Adrenal gland (tissue), 12 donors: ENCODE results near the gene HELZ. TPM values are rescaled to one million over a fixed set of nuclear protein-coding genes. Genes with fewer than 3 reads are reported as not detected.

Experiments used
- DNase-seq, 7 donors: peaks; one replicate each; pipeline ENCODE4 v3.0.0-alpha.2; 2019 to 2020
- H3K27ac ChIP-seq, 5 donors: fragments of 200-600 bp; sonication (generic) in 4 of 5; 1 replicate in 3 of 5; 2 replicates in 2 of 5; pipeline versions ENCODE4 v1.5.1 to v1.8.0; 2016 to 2020; ENCODE audit warnings: mild to moderate bottlenecking in 1 of 5
- H3K27me3 ChIP-seq: fragments of 200-600 bp; 2 replicates; pipeline ENCODE4 v1.8.0; 2021
- H3K36me3 ChIP-seq, 2 donors: fragments of 200-600 bp; replicated peaks in 1 of 2; 1 replicate in 1 of 2; 2 replicates in 1 of 2; pipeline versions ENCODE4 v1.5.1 to v1.8.0; 2018 to 2022
- H3K4me1 ChIP-seq, 2 donors: fragments of 200-600 bp; replicated peaks in 1 of 2; 1 replicate in 1 of 2; 2 replicates in 1 of 2; pipeline versions ENCODE4 v1.5.1 to v1.8.0; 2018 to 2021
- H3K4me3 ChIP-seq, 4 donors: fragments of 200-600 bp; sonication (generic) in 3 of 4; one replicate each; pipeline ENCODE4 v1.5.1; 2016 to 2018
- H3K9me3 ChIP-seq, 3 donors: fragments of 200-600 bp; sonication (generic) in 1 of 3; replicated peaks in 1 of 3; 1 replicate in 2 of 3; 2 replicates in 1 of 3; pipeline versions ENCODE4 v1.5.1 to v1.8.0; 2016 to 2021
- POLR2A ChIP-seq, 2 donors: fragments of 450-650 bp; IDR thresholded peaks; one replicate each; pipeline ENCODE4 v1.6.1; 2017; ENCODE audit warnings: antibody characterized with exemption in 2 of 2, mild to moderate bottlenecking in 2 of 2, moderate library complexity in 1 of 2
- WGBS, 4 donors: extraction: QIAGEN DNeasy Blood & Tissue Kit in 2 of 4; methylation state at CpG; one replicate each; pipeline versions ENCODE4 v1.1.5 to v1.1.7; 2013 to 2017; 5-methylcytosine and 5-hydroxymethylcytosine counted together
- intact Hi-C, 2 donors: fragments of 100-400 bp; cut with DNase I; formaldehyde crosslinking; loops; one replicate each; pipeline versions ENCODE4 v1.14.1 to v1.15.0; 2022 to 2023
- polyA plus RNA-seq, 3 donors: library from polyadenylated mRNA; stranded (reverse); fragments of 200-250 nt in 2 of 3; fragments of 350-450 nt in 1 of 3; fragmentation: Illumina TruSeq in 1 of 3; extraction: RNeasy Lipid Tissue Mini Kit (QIAGEN cat#74804) in 1 of 3; gene quantifications; one replicate each; pipeline ENCODE4 v1.2.3, GENCODE V29; 2013 to 2014
- total RNA-seq, 9 donors: library from RNA; depleted of rRNA in 4 of 9; stranded (reverse); fragments of >200 nt in 4 of 9; fragments of 120-200 nt in 1 of 9; fragmentation: NEBNext Ultra II Directional in 1 of 9; extraction: Animal tissue kit (Norgen Biotek cat#: 25700) in 1 of 9; gene quantifications; one replicate each; pipeline versions ENCODE4 v1.1.0 to v1.2.4, GENCODE V29; 2013 to 2023
- TF ChIP-seq, protein P1 (sequence below), 6 experiments: fragments of 450-650 bp in 4 of 6; fragments of 200-600 bp in 2 of 6; sonication (generic) in 1 of 6; IDR thresholded peaks; 1 replicate in 5 of 6; 2 replicates in 1 of 6; pipeline versions ENCODE4 v1.5.1 to v1.8.0; 2016 to 2021; ENCODE audit warnings: antibody characterized with exemption in 6 of 6, mild to moderate bottlenecking in 2 of 6, moderate library complexity in 1 of 6
- donor health status: healthy with polysubstance abuse.
- donor health status: Bipolar disorder and iron deficiency.
- donor health status: DM: yes; HTN: yes; CAD: no.
- donor health status: DM: no; HTN: no; CAD: no.
- donor health status: DM: no; HTN: no; CAD: no.
- donor health status: DM: yes; HTN: yes; CAD: no.

Gene HELZ
- total and polyA plus RNA-seq, 12 donors: 3.1 to 88.0 (median 47.9) TPM

DNA sequence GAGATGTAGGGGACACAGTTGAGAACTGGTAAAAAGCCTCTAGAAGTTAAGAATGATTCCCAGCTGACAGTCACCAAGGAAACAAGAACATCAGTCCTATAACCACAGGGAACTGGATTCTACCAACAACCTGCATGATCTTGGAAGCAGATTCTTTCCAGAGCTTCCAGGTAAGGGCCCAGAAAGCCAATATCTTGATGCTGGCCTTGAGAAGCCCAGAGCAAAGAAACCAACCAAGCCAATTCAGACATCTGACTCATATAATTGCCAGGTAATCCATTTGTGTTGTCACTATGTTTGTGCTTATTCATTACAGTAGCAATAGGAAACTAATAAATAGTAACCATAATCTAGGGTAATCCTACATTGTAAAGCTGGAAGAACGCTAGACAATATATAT lies 119.1 kb downstream of the HELZ start:
- Histone ChIP-seq H3K4me3 (no peak overlapping the region), H3K9me3 (no peaks in the 10 kb centered on the region), H3K27ac (peak overlapping the region in 1 of 5 donors; percentile 47), H3K4me1 (peaks cover 15 to 40% of the 10 kb centered on the region in 2 donors), H3K27me3 (no peaks in the 10 kb centered on the region), H3K36me3 (peaks cover 0 to 17% of the 10 kb centered on the region in 2 donors)
- 90 to 97% (median 93%) methylated on average over 1 of the region's 1 CpG for WGBS, 4 donors
- no peak for DNase-seq
- TF ChIP-seq POLR2A (IDR thresholded peaks at IDR 0.05): no peak
- TF ChIP-seq, protein P1, sequence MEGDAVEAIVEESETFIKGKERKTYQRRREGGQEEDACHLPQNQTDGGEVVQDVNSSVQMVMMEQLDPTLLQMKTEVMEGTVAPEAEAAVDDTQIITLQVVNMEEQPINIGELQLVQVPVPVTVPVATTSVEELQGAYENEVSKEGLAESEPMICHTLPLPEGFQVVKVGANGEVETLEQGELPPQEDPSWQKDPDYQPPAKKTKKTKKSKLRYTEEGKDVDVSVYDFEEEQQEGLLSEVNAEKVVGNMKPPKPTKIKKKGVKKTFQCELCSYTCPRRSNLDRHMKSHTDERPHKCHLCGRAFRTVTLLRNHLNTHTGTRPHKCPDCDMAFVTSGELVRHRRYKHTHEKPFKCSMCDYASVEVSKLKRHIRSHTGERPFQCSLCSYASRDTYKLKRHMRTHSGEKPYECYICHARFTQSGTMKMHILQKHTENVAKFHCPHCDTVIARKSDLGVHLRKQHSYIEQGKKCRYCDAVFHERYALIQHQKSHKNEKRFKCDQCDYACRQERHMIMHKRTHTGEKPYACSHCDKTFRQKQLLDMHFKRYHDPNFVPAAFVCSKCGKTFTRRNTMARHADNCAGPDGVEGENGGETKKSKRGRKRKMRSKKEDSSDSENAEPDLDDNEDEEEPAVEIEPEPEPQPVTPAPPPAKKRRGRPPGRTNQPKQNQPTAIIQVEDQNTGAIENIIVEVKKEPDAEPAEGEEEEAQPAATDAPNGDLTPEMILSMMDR (IDR thresholded peaks at IDR 0.05): no peak
- intact Hi-C loops: no loop called here

DNA sequence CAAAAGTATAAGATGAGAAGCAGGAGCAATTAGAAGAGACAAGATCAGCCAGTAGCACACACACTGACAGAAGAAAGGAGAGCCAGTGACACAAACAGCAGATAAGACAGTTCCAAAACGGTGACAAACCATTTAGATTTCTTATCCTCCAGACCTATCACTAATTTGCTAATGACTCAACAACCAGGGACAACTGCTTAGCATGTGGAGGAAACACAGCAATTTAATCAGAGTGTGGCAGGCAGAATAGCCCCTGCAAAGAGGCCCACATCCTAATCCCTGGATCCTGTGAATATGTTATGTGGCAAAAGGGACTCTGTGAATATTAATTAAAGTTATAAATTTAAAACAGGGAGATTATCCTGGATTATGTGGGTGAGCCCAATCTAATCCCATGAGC lies 119.6 kb downstream of the HELZ start:
- TF ChIP-seq, protein P1 (IDR thresholded peaks at IDR 0.05): no peak
- no peak for TF ChIP-seq POLR2A (IDR thresholded peaks at IDR 0.05)
- intact Hi-C loops: no loop called here
- DNase-seq: peak in 2 of 7 donors; percentile 13 to 33
- no peak overlapping the region for H3K4me3 ChIP-seq
- H3K4me1 ChIP-seq: peaks cover 15 to 42% of the 10 kb centered on the region in 2 donors
- H3K9me3 ChIP-seq: no peaks in the 10 kb centered on the region
- peak overlapping the region in 2 of 5 donors; percentile 37 to 47 for H3K27ac ChIP-seq
- no peaks in the 10 kb centered on the region for H3K27me3 ChIP-seq
- peaks cover 0 to 17% of the 10 kb centered on the region in 2 donors for H3K36me3 ChIP-seq
- WGBS, 4 donors: 12 to 38% (median 34%) methylated on average over 1 of the region's 1 CpG

DNA sequence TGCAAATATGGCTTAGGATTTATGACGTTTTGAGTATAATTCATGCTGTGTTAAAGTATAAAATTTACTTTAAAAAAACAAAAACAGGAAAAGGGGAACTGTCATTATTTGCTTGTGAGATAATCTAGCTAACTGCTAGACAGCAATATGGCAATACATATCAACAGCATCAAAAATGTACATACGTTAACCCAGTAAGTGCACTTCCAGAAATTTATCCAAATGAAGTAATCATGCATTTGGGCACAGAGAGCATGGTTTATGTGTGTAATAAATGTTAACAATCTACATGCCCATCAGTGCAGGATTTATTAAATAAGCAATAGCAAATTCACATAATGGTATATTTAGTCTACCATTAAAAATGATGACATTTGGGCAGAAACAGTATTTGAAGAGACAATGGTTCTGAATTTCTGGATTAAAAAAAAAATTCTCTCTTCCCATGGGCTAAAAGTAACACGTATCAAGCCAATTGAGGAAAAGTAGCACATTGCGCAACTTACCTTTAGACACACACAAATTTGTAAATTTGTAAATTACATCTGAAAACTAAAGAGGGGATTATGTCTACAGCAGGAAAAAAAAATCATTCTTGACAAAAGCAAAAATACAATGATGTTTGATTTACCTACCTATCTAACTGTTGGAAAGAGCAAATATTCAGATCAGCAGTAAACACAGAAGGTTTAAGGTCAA lies 120.4 kb downstream of the HELZ start:
- Histone ChIP-seq H3K36me3 (peaks cover 0 to 18% of the 10 kb centered on the region in 2 donors), H3K9me3 (no peaks in the 10 kb centered on the region), H3K4me3 (no peak overlapping the region), H3K27me3 (no peaks in the 10 kb centered on the region), H3K27ac (no peak overlapping the region), H3K4me1 (peaks cover 15 to 42% of the 10 kb centered on the region in 2 donors)
- intact Hi-C loops: no loop called here
- no peak for DNase-seq
- 85 to 88% (median 87%) methylated on average over 4 of the region's 4 CpGs for WGBS, 4 donors
- TF ChIP-seq, protein P1 (IDR thresholded peaks at IDR 0.05): no peak
- no peak for TF ChIP-seq POLR2A (IDR thresholded peaks at IDR 0.05)

DNA sequence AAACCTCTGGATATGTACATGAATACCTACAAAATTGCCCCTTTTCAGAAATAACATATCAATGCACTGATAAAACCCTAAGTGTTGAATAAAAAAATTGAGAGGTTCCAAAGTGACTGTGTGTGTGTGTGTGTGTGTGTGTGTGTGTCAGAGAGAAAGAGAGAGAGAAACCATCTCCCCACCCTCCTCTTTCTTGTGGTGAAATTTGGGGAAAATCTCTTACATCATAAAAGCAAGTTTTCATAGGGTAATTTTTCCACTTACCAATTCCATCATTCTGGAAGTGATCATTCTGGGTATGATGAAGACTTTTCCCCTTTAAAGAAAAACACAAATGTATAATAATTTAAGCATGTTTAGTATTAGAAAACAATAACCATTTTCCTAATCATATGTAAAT lies 121.3 kb downstream of the HELZ start:
- Histone ChIP-seq H3K9me3 (no peaks in the 10 kb centered on the region), H3K4me1 (peaks cover 15 to 39% of the 10 kb centered on the region in 2 donors), H3K36me3 (peaks cover 0 to 23% of the 10 kb centered on the region in 2 donors), H3K27me3 (no peaks in the 10 kb centered on the region), H3K4me3 (no peak overlapping the region), H3K27ac (no peak overlapping the region)
- no peak for TF ChIP-seq POLR2A (IDR thresholded peaks at IDR 0.05)
- TF ChIP-seq, protein P1 (IDR thresholded peaks at IDR 0.05): no peak
- DNase-seq: no peak
- intact Hi-C loops: no loop called here
